ENCODE measurements around the gene ARSA. TPM values are rescaled to one million over a fixed set of nuclear protein-coding genes. Genes with fewer than 3 reads are reported as not detected.

Gene ARSA
- total and polyA plus RNA-seq, 2 of the 13 experiments (the other 11 are each of a cell fraction or from before 2014, with no cell fraction given), result 9.0 to 11.5 TPM

DNA sequence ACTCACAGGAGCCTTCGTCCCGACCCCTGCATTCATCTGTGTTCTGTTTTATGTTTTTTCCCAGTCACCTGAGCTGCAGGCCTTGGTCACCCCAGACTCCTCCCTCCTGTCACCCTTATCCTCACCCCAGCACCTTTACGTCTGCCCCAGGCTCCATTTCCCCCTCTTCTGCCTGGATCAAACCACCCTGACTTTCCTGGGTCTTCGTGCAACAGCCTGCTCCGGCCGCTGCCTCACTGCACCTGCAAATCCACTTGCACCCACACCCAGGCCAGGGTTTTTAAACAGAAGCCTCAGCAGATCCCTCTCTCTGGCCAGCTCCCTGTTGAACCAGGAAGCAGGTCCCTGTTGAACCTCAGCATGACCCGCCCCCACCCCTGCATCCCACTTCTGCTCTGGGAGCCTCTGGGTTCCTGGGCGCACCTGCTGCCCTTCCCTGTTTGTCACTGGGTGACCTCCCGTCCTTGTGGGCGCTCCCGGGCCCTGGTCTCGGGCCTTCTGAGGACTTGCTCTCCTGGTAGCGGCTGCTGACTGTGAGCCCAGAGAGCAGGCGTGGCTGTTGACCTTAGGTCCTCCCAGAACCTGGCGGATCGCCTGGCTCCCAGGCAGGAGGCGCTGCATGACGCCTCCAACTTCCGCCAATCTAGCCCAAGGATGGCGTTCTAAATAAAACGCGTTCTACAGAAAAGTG lies 14.5 kb downstream of the ARSA start (continued):
- TF ChIP-seq, protein P1, sequence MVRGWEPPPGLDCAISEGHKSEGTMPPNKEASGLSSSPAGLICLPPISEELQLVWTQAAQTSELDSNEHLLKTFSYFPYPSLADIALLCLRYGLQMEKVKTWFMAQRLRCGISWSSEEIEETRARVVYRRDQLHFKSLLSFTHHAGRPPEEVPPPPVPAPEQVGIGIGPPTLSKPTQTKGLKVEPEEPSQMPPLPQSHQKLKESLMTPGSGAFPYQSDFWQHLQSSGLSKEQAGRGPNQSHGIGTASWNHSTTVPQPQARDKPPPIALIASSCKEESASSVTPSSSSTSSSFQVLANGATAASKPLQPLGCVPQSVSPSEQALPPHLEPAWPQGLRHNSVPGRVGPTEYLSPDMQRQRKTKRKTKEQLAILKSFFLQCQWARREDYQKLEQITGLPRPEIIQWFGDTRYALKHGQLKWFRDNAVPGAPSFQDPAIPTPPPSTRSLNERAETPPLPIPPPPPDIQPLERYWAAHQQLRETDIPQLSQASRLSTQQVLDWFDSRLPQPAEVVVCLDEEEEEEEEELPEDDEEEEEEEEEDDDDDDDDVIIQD (CRISPR knock-in tag; IDR thresholded peaks at IDR 0.05; ENCODE audit: low read depth), result no peak; the same call in 1 of the 2 replicates
- peak; percentile 52; the same call in 1 of the 2 replicates for TF ChIP-seq MED1 (CRISPR knock-in tag; IDR thresholded peaks at IDR 0.05)
- peak; percentile 66; the same call in 1 of the 2 replicates for TF ChIP-seq SP5 (CRISPR knock-in tag; IDR thresholded peaks at IDR 0.05; ENCODE audit: borderline replicate concordance, low read depth)
- TF ChIP-seq U2AF2 (IDR thresholded peaks at IDR 0.05; ENCODE audit: low read depth, low read length), result no peak
- TF ChIP-seq EHMT2 (IDR thresholded peaks at IDR 0.05; ENCODE audit: borderline replicate concordance, low read depth, low read length), result no peak
- TF ChIP-seq, protein P2, sequence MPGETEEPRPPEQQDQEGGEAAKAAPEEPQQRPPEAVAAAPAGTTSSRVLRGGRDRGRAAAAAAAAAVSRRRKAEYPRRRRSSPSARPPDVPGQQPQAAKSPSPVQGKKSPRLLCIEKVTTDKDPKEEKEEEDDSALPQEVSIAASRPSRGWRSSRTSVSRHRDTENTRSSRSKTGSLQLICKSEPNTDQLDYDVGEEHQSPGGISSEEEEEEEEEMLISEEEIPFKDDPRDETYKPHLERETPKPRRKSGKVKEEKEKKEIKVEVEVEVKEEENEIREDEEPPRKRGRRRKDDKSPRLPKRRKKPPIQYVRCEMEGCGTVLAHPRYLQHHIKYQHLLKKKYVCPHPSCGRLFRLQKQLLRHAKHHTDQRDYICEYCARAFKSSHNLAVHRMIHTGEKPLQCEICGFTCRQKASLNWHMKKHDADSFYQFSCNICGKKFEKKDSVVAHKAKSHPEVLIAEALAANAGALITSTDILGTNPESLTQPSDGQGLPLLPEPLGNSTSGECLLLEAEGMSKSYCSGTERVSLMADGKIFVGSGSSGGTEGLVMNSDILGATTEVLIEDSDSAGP (CRISPR knock-in tag; IDR thresholded peaks at IDR 0.05; ENCODE audit: borderline replicate concordance), result peak; percentile 61; the same call in 1 of the 2 replicates
- no peak for TF ChIP-seq SP1 (IDR thresholded peaks at IDR 0.05)
- TF ChIP-seq SP1 (CRISPR knock-in tag; IDR thresholded peaks at IDR 0.05), result peak; percentile 52; the same call in 1 of the 2 replicates
- TF ChIP-seq ELF1 (CRISPR knock-in tag; IDR thresholded peaks at IDR 0.05), result peak; percentile 73
- no peak for TF ChIP-seq JARID2 (CRISPR knock-in tag; IDR thresholded peaks at IDR 0.05; ENCODE audit: insufficient replicate concordance)
- TF ChIP-seq ZNF263 (CRISPR knock-in tag; IDR thresholded peaks at IDR 0.05), result peak; percentile 80
- no peak for TF ChIP-seq ZNF678 (CRISPR knock-in tag; IDR thresholded peaks at IDR 0.05)
- no peak for TF ChIP-seq CEBPG (CRISPR knock-in tag; IDR thresholded peaks at IDR 0.05)
- 0 out of 2 replicates have a peak, but pooled peaks have one; percentile 81 for TF ChIP-seq ZNF550 (CRISPR knock-in tag; IDR thresholded peaks at IDR 0.05; ENCODE audit: borderline replicate concordance)
- TF ChIP-seq, protein P3, sequence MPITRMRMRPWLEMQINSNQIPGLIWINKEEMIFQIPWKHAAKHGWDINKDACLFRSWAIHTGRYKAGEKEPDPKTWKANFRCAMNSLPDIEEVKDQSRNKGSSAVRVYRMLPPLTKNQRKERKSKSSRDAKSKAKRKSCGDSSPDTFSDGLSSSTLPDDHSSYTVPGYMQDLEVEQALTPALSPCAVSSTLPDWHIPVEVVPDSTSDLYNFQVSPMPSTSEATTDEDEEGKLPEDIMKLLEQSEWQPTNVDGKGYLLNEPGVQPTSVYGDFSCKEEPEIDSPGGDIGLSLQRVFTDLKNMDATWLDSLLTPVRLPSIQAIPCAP (CRISPR knock-in tag; IDR thresholded peaks at IDR 0.05; ENCODE audit: low read depth), result no peak
- no peak for TF ChIP-seq SRSF1 (optimal IDR thresholded peaks at IDR 0.05; ENCODE audit: low read depth, low read length)
- no peak for TF ChIP-seq SRY (CRISPR knock-in tag; IDR thresholded peaks at IDR 0.05)
- no peak for TF ChIP-seq RBAK (CRISPR knock-in tag; IDR thresholded peaks at IDR 0.05)
- no peak for TF ChIP-seq HDAC6 (IDR thresholded peaks at IDR 0.05; ENCODE audit: low read depth, low read length)
- peak; percentile 57 for TF ChIP-seq PHF20 (CRISPR knock-in tag; IDR thresholded peaks at IDR 0.05)
- no peak for TF ChIP-seq ZFP62 (CRISPR knock-in tag; IDR thresholded peaks at IDR 0.05)
- no peak for TF ChIP-seq ZNF749 (CRISPR knock-in tag; IDR thresholded peaks at IDR 0.05; ENCODE audit: borderline replicate concordance)
- TF ChIP-seq ZNF703 (CRISPR knock-in tag; IDR thresholded peaks at IDR 0.05; ENCODE audit: borderline replicate concordance), result no peak
- TF ChIP-seq EZH2 (conservative IDR thresholded peaks at IDR 0.05; ENCODE audit: low read depth, low read length), result no peak
- TF ChIP-seq, protein P4, sequence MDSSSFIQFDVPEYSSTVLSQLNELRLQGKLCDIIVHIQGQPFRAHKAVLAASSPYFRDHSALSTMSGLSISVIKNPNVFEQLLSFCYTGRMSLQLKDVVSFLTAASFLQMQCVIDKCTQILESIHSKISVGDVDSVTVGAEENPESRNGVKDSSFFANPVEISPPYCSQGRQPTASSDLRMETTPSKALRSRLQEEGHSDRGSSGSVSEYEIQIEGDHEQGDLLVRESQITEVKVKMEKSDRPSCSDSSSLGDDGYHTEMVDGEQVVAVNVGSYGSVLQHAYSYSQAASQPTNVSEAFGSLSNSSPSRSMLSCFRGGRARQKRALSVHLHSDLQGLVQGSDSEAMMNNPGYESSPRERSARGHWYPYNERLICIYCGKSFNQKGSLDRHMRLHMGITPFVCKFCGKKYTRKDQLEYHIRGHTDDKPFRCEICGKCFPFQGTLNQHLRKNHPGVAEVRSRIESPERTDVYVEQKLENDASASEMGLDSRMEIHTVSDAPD (CRISPR knock-in tag; IDR thresholded peaks at IDR 0.05), result no peak
- peak; percentile 56; the same call in 1 of the 2 replicates for TF ChIP-seq HDAC2 (CRISPR knock-in tag; IDR thresholded peaks at IDR 0.05)
- peak; percentile 89; the same call in 1 of the 2 replicates for TF ChIP-seq ZNF747 (CRISPR knock-in tag; IDR thresholded peaks at IDR 0.05; ENCODE audit: borderline replicate concordance)

Data from HepG2 (cell line).